Epidermal melanocyte (primary cell): ENCODE measurements around the gene SLC7A8.

ENCODE experiments used
- DNase-seq: peaks from one replicate; pipeline ENCODE4 v3.0.0; 2011; ENCODE audit warnings: low spot score; ENCODE audit not compliant: insufficient read length

The SLC7A8 gene

DNA sequence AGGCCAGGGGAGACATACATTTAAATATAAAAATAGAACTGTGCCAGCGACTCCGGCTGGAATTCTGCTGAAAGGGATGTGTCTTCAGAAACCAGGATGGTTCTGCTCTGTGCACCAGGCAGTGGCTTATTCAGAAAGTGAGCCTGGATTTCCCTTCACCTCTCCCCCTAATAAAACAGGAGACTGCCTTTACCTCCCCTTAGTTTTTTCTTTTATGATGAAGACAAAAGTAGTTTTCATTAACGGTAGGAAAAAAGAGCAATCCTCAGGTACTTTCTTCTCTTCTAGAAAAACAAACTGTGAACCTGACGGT, 346 bp downstream of the SLC7A8 start:
- no peak for DNase-seq

DNA sequence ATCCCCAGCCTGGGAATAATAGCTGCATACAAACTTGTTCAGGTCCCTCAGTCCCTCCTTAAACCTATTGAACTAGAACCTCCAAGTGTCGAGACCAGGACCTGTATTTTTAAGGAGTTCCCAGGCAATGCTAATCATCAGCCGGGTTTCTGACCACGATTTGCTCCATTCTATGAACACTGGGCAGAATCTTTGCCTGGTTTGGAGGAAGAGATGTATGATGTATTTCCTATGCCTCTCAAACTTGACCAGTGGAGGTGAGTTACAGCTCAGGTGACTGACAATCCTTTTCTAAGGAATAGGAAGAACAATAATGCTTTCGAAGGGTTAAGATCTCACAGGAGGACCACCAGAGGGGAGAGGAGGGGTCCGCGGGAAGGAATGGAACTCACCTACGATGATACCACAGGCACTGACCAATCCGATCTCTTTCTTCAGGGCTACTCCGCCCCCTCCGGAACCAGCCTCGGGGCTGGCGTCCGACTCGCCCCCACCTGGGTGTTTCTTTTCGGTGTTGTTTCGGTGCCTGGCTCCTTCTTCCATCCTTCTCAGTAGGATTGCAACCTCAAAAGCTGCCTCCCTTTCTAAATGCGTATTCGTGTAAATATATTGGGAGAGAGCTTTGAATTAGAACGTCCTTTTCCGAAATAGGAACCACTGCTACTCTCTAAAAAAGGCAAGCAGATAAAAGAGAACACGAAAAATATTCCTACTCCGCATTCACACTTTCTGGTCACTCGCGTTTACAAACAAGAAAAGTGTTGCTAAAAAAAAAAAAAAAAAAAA, 895 bp downstream of the SLC7A8 start:
- DNase-seq: no peak

DNA sequence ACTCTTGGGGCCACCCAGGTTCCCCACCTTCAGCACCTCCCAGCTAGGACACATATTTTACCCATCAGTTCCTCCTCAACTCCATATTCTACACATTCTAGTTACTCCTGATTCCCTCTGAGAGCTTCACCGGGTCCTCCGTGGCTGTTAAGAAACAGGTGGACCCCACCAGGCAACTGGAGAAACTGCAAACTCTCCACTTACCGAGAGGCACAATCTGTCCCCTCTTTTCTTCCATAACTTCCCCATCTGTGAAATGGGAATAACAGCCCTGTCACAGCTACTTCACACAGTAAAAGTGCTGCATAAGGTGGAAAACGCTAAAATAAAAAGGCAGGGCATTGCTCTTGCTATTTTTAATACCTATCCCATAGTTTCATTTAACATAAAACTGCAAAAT, 1.5 kb downstream of the SLC7A8 start:
- no peak for DNase-seq

DNA sequence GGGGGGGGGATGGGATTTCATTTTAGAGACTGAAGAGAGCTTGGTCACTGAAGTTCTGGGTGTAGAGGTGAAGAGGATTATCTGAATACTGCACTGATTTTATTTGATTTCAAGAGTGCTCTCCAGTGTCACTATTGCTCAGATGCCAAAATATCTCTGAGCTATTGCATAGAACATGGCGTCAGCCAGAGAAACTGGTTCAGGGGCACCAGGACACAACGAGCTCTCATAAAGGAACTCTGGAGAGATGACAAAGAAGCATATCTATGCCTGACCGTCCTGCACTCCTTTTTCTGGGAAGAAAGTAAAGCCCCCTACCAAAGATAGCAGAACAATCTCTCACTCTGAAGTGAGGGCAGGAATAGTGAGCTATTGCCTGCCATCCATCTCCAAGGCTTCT, 2.0 kb downstream of the SLC7A8 start:
- DNase-seq: no peak

DNA sequence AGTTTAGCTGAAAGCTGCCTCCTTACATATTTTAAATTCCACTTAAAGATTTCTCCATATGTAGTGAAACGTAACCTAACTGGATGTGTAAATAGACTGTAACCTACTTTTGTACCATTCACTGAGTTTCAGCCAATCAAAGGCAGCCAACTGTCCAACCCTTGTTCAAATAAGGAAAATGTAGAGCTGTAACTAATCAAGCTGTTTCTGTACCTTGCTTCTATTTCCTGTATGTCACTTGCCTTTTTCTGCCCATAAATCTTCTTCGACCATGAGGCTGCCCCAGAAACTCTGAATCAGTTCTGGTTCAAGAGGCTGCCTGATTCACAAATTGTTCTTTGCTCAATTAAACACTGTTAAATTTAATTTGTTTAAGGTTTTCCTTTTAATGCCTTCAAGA, 6.3 kb downstream of the SLC7A8 start:
- no peak for DNase-seq

DNA sequence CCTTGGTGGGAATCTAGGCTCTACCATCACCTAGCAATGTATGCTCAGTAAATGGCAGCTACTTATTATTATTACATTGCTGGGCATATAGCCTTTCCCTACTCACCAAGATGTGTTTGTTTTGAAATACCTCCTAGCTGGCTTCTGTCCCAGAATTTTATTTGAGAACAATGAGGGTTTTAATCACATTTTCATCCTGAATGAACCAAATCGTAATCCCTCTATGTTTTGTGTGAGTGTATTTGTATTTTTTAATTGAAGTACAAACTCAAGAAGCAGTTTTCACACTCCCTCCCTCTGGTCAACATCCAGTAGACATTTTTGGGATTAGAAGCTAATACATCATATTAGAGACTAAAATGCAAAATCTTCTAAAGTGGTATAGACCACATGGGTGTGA, 7.6 kb downstream of the SLC7A8 start:
- no peak for DNase-seq

DNA sequence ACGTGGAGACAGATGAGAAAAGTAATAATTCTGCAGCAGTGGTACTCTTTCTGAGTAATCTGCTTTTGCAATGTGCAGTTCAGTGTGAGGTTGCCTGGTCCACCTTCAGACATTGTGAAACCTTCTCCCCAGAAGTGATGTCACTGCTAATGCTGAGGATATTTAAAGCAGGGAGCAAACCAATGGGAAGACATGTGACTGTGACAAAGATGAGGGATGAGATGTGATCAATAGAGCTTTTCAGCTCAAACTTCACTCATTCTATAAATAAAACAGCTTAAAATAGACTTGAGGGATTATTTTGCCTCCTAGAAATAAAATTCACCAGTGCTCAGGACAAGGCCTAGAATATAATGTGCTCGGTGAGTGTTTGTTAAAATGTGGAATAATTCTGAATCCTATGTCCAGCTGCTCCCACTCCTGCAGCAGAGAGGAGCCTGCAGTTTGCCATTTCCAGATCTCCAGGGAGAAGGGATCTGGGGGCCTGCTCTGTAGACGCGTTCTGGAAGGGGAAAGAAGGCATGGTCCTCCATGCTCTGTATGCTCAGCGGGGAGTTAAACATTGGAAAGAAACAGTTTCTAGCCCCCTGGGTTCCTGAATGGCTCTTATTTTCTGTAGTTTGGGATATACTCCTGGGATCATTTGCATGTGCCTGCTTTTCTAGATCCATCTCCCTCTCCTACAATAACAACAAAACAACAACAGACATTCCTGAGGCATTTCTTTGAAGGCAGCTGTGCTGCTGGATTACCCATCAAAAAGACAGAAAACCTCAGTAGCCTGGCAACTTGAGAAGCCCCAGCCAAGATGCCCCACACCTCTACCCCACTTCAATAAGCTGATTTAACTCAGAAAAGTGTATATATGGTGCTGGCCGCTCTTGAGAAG, 8.9 kb downstream of the SLC7A8 start:
- peak; percentile 42 for DNase-seq

DNA sequence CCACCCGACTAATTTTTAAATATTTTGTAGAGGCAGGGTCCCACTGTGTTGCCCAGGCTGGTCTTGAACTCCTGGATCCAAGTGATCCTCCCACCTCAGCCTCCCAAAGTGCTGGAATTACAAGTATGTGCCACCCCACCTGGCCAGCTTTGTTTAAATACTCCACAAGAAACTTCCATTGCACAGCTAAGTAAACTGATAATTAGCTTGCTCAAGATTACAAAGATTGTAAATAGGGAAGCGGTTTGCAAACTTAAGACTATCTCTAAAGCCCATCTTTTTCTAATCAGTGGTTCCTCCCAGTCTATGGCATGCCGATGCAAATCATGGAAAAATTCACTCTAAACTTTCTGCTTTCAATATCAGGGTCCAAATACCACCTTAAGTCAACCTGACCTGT, 9.7 kb downstream of the SLC7A8 start:
- DNase-seq: no peak

DNA sequence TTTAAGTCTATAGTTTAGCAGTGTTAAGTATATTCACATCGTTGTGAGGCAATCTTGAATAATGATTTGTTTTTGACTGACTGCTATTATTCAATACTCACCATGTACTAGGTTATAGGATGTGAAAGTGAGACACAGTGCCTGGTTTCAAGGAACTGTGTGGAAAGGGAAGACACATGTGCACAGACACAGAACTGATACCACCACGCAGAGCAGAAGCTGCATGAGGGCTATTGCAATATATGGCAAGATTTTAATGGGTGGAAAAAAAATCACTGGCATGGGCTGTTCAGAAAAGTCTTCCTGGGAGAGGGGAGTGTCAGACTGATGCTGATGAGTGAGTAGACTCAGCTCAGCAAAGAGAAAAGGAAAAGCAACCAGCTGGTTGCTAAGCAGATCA, 10.4 kb downstream of the SLC7A8 start:
- no peak for DNase-seq

DNA sequence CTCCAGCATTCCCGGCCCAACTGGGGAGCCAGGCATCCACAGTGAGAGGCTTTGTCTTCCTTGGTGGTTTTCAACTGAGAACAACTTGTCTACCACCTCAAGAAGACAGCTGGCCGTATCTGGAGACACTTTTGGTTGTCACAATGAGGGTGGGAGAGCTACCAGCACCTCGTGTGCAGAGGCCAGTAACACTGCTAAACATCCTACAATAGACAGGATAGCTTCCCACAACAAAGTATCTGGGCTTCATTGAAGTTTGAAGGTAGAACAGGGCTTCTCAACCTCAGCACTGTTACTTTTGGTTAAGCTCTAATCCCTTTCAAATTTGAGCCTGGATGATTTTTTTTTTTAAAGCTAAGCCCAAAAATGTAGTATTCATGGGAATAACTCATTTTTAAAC, 10.9 kb downstream of the SLC7A8 start:
- DNase-seq: no peak

DNA sequence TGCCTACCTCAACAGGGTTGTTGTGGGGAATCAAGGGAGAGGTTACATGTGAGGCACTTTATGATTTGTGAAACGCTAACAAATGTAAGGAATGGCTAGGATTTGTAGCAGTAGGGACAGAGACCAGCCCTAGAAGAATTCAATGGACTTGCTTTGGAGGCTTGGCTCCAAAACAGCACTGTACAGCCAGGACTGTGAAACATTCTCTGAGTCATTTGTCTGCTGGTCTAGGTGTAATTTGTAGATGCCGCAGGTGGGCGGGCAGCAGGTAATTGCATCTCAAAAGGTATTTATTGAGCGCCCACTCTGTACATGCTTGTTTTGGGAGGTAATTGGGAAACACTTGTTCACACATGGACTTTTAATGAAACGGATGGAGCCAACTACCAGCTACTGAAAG, 11.4 kb downstream of the SLC7A8 start:
- no peak for DNase-seq

DNA sequence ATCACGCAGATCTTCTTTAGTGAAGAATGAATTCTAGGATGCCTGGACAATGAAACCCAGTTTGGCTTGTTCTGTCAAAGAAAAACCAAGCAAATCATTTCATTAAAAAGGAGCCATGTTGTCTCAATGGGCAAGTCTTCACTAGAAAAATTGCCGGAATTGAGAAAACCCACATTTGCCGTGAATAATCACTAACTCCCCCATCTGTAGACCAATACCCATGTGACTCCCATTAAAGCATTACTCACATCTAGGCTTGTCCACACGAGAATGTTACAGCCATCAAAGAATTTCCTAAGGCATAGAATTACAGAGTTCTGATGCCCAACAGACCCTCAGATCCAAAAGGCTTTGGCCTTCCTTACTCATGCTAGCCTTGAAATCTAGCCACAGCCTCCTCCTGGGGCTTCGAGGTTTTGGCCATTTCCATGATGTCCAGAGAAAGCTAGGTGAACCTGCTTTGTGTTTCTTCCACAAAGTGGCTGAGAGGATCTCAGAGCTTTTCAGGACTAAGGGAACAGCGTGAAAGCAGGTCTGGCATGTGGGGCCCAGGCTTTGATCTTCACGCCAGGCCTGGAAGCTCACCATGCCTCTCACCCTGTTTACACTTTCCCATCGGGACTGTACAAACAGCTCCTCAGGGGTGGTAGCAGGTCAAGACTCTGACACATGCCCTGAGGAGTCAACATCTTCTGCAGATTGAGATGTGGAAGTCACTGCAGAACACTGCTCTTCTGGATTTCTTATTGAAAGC, 12.1 kb downstream of the SLC7A8 start:
- DNase-seq: peak; percentile 70

DNA sequence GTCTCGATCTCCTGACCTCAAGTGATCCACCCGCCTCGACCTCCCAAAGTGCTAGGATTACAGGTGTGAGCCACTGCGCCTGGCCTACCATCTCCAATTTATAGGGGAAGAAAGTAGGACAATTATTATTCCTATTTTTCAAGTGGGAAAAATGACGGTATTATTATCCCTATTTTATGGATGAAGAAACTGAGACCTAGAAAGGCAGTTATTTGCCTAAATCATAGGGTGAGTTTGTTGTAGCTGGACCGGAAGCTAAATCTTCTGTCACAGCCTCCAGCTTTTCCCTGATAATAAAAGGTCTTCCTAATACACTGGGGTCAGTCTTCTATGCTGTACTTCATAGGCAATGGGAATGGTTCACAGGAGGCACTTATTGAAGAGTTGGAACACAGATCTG, 13.8 kb downstream of the SLC7A8 start:
- no peak for DNase-seq

DNA sequence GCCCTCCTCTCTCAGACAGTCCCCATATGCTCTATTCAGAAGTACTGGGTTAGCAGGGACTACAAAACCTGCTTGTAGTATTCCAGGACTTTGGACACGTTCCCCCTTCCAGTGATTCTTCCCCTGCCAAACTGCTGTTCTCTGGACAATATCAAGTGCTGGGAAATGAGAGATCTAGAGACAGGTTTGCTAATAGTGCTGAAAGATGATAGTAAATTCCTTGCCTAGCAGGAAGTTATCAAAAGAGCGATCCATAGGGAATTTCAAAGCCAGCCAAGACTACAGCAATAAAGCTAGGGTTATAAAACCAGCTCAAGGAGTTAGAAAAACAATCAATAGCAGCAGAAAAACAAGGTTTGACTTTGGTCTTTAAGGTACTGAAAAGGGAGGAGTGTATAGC, 15.2 kb downstream of the SLC7A8 start:
- no peak for DNase-seq

DNA sequence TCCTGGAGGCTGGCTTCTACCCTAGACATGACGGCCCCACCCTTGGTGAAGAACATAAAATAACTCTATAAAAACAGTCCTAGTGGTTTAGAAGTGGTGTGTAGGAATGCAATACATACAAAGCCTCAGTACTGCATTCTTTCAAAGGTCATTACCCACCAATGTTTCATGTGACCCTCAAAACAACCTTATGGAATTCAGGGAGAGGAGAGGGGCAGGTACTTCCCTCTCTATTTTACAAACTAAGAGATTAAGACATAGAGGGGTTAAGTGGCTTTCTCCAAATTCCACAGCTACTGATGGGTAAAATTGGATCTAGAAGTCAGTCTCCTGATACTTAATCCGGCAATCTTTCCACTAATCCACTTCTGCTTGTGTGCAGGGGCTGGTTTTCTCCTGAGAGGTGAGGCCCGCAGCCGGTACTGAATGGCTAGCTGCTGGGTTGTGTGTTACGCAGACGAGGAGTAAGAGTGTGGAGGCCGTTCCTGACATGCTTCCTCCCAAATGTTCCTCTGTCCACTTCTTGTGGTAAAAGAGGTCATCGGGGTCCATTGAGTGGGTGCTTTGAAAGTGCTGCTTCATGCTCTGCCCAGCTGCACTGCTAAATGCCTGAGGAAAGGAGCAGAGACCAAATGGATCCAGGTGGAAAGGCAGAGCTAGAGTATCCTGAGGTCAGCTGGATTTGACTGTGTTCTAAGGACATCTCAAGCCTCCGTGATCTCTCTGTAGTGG, 16.2 kb downstream of the SLC7A8 start:
- no peak for DNase-seq

DNA sequence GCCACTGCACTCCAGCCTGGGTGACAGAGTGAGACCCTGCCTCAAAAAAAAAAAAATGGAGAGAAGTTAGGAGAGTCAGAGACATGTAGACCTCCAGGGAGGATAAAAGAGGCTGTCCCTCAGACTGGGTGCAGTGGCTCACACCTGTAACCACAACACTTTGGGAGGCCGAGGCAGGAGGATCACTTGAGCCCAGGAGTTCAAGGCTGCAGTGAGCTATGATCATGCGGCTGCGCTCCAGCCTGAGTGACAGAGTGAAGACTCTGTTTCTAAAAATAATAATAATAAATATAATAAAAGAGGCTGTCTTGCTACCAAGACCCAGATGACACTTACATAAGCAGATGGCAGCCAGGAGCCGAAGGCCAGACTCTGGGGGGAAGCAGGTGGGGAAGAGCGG, 18.5 kb downstream of the SLC7A8 start:
- no peak for DNase-seq

DNA sequence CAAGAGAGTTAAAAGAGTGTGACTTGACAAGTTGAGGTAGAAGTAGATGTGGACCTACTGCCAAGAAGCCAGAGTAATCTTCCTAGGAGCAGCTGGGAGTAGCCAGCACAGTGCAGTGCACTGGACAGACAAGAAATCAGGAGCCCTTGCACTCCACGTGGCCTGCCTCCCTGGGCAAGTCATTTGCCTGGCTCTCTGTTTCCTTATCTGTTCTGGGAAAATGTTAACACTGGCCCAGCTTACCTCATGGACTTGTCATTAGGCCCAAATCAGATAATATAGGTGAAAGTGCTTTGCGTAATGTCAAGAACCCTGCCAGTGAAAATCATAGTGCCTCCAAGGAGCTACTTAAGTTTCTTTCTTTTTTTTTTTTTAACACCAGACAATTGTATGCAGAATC, 19.2 kb downstream of the SLC7A8 start:
- DNase-seq: no peak

DNA sequence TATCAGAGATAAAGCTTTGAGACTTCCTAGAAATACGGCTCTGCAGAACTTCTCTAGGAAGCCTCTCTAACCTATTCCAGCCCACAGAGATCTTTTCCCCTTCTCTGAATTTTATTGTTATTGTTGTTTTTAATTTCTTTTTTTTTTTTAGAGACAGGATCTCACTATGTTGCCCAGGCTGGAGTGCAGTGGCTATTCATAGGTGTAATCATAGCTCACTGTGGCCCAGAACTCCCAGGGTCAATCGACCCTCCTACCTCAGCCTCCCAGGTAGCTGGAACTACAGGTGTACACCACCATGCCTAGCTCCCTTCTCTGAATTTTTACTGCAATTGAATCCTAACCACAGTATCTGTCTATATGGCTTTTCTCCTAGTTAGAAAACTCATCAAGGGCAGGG, 19.6 kb downstream of the SLC7A8 start:
- no peak for DNase-seq

DNA sequence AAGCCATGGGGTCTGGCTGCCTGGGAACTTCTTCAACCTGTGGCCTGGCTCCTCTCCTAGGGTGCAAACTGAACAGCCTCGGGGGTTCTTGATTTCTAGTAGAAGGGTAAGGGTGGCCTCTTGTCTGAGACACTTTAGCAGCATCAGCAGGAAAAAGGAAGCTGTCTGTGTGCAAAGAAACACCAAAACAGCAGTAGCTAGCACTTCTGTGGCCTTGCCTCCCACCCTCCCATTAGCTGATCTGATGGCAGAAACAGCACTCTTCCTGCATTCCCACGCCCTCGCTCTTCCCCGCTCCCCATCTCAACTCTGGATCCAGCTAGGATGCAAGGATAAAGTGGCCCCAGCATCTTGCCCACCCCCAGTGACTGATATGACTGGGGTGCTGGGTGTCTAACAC, 20.7 kb downstream of the SLC7A8 start:
- no peak for DNase-seq

DNA sequence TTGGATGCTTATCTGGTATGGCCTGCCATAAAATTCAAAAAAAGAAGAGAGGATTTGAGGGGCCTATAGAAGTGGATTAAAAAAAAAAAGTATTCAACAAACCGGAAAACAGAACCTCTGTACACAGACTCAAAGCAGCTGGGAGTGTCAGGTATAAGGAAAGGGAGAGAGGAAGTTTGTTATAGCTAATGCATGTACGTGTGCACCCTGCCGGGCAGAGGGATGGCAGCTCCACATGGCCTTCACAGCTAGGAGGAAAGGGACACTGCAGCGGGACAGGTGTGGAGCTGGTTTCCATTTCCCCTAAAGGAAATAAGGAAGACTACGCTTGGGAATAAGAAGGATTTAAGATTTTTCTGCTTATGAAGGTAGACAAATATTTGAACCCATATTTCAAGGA, 21.5 kb downstream of the SLC7A8 start:
- DNase-seq: no peak

DNA sequence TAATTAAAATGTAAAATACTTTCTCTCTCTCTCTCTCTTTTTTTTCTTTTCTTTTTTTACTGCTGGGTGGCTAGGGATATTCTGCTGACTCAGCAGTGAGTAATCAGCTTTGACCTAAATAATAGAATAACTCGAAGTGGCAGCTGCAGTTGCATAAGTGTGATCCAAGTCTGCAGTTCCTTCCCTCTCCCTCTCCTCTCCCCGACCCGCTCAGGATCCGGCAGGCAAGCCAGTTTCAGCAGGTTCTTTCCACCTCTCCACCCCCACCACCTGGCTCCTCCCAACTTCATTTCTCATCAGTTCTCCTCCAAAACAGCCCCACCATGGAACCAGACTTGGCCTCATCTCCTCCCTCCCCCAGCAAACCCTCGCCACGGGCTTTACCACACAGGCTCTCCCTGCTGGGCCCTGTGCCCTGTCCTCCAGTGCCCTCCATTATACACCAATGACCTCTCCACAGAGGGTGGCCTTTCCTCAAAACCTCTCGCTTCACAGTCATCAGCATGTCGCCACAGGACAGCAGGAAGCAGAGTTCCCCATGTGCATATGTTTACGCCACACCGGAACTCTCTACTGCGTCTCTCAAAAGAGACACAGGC, 22.4 kb downstream of the SLC7A8 start:
- no peak for DNase-seq
